GM19324 (cell line): Measurements from ENCODE around the gene IGSF9.

ENCODE experiments used
- ATAC-seq: cut with Tn5 transposase; IDR thresholded peaks from one replicate; pipeline ENCODE4 v1.9.1; 2021; ENCODE audit warnings: mild to moderate bottlenecking, moderate library complexity; ENCODE audit not compliant: unreplicated experiment, low FRiP score

The IGSF9 gene

DNA sequence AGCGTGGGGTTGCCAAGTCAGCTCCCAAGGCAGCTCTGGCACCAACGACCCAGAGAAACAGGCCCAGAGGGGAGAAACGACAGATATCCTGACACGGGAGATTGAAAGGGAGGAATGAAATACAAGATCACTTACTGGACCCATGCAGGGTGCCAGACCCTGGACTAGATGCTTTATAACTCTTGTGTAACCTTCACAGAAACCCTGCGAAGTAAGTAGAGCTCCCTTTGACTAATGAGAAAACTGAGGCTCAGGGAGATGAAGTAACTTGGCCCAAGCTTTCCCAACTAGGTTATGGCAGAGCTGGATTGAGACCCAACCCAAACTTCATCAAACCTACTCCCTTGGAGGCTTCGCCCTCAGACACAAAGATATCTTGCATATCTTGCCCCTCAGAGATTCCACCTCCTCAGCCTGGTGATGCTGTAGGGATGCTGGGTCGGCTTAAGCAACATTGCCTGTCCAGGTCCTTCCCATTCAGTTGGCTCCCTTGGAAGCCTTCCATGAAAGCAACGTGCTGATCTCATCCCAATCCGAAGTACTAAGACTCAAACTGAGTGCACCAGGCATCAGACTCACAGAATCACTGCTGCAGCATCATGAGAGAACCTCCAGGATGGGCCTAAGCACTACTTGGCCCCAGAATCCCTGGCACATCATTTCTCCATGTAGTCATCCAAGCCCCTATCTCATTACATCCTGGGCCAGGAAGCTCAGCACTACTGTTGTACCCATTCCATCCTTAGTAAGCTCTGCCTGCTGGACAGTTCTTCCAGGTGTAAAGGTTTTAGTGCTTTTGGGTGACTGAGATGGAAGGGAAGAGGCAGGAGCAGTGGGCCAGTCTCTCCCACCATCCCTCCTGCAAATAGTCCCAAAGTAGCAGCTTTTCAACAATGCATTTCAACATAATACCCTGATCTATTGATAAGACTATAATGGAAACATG lies 1.1 kb upstream of the IGSF9 start:
- ATAC-seq, result no peak

DNA sequence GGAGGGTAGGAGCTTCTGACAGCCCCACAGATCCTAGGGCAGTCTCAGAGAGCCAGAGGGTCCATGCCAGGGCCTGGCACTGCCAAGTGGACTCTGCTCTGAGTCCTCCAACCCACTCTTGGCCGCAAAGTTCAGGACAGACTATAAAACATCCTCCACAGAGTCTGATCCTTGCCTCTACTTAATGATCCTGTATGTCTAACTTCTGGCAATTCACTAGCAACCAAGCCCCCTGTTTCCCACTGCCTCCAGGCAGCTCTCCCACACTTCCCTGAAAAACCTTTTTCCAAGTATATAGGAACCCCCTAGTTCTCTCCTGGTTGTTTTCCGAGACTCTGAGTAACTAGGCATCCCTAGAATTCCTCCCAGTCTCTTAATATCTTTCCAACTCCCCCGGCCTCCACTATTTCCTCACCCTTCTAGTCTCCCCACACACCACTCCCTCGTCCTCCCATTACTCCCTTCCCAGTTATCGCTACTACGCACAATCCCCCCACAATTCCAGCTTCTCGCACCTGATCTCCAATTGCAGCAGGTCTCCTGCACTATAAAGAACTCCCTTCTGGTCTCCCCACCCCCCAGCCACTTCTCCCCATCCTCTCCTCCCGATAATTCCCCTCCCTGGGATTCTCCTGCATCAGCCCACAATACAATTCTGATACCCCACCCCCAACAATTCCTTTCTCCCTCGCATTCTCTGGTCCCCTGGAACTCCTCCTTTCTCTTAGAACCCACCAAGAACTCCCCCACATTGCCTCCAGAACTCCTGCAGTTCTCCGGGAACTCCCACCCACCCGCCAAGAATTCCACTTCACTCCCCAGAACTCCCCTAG lies 574 bp downstream of the IGSF9 start:
- no peak for ATAC-seq

DNA sequence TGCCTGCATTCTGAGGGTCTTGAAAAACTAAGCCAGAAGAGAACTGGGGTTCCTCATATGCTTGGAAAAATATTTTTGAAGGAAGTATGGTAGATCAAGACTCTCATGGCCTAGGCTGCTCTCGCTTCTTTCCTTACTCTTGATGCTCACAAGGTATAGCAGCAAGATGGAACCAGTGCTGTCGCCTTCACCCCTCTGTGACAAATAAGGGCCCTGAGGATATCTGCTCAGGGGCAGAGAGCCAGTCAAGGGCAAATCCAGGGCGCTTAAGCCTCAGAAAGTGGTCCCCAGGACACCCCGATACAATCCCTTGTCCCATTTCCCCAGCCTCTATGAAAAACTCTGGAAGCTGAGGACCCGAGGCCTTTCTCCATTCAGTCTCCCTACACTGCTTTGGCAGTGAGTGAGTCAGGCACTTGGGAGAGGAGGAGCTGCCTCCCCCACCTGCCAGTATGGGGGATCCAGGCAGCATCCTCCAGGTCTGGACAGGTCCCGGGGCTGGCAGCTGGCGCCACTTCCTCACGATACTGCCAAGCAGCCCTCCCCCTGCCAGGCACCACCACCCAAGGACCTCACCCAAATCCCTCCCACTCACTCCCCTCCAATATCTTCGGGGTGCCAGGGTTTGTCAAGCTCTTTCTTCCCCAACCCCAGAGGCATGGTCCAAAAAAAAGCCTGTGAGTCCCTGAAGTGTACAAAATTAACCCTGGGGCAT lies 1.3 kb downstream of the IGSF9 start:
- no peak for ATAC-seq

DNA sequence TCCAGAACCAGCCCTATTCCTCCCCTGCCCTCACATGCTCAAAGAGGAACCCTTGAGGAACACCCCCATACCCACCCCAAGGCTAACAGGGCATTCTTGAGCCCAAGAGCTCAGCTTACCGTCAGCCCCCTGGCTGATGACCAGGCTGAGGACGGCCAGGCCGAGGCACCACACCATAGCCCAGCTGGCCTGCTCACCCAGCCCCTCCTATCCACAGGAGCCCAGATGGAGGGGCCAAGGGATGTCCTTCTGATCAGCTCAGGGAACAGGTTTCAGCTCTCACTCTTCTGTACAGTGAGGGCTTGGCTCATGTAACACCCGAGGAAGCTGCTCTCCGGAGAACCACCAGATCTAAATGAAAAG lies 2.2 kb downstream of the IGSF9 start:
- ATAC-seq, result no peak

DNA sequence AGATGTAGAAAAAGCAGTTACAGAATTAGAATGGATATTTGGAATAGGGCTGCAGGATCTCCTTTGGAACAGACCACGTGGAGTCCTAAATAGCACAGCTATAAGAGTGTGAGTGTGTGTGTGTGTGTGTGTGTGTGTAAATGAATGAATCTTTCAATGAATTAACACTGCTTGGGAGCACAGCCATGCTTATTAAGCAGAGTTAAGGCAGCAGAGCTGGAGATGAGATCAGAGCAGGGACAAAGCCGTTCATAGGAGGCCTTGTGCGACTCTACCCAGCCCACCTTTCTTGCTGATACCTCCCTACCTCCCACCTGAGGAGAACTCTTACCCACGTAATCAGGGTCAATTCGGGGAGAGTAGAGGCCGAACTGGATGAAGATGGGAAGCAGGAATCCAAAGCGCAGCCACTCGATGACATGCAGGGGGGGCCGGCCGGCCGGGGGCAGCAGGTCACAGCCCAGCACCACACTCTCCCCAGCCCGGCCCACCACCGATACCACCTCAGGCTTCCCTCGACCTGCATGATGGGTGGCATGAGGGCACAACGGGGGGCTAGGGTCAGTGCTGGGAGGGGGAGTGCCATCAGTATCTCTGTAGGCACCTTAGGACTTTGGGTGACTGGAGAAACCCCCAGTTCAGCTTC lies 2.7 kb downstream of the IGSF9 start:
- ATAC-seq, result no peak

DNA sequence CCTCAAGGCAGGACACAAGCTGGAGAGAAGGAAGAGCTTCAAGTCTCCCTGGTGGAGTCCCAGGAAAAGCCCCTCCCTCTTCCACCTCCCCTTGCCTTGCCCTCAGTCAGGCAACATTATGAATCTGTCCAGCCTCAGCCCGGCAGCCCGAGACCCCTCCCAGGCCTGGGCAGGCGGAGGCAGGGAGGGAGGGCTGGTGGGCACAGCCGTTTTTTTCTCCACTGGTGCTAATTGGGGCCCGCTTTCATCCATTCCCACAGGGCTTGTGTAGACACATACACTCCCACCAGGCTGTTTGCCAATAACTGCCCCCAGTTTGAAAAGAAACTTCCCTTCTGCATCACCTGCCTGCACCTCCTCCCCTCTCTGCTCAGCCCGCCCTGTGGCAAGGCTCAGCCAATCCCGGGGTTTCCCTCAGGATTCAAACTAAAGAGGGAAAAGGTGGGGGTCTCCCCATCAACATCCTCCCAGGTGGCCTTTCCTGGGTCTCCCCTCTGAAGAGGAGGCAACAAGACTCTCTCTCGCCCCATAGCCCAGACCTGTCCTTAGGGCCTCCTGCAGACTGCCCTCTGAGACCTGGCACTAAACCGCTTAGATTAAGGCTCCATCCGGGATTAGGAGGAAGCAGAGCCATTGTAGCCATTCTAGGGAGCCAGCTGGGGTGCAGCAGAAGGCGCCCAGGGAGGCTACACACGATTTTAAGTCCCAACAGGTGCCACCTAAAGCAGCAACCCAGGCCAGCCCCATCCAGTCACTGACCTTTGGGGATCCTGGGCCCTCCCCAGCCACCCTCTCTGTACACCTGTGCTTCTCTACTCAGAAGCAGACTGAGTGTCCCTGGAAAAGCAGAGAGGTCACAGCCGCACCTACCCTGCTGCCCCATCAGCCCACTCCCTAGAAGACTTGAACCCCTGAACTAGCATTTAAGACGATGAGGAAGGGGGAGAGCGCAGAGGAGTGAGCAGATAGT lies 3.5 kb downstream of the IGSF9 start:
- no peak for ATAC-seq

DNA sequence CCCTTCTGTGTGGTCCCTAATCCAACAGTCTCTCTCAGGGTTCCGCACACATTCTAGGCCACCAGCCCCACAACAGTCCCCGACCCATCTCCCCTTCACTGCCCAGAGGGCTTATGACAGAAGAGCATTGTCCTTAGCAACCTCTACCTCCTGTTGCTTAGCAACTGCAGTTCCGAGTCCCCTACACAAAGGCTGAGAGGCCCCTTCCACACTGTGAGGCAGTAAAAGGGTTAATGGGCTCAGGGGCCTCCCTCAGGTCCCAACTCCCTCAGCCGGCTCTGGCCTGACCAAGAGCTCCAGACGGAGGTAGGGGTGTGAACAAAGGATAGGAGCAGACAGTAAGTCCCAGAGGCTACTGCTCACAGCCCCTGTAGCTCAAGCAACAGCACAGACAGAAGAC lies 4.3 kb downstream of the IGSF9 start:
- ATAC-seq, result no peak

DNA sequence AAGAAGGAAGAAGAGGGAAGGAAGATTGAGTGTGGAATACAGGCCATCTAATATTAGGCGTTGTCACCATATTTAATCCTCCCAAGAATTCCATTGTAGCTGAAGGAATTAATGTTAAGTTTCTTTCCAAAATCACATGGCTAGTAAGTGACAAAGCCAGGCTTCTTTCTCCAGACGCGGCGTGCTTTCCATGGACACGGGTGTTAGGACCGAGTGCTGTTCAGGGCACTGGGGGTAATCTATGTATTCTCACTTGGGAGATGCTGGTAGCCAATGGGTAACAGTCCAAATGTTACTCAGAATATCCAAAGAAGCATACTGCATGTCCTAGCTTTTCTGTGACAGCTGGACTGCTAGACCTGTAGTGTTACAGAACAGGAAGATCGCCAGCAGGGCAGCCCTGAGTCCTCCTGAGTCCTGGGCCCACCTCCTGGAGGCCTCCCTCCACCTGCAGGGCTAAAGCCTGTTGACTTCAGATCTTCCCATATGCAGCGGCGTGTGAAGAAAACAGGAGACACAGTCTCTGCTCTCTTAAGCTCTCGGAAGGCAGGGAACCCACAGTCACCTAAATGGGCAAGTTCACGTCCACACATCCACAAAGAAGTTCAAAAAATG lies 5.3 kb downstream of the IGSF9 start:
- no peak for ATAC-seq

DNA sequence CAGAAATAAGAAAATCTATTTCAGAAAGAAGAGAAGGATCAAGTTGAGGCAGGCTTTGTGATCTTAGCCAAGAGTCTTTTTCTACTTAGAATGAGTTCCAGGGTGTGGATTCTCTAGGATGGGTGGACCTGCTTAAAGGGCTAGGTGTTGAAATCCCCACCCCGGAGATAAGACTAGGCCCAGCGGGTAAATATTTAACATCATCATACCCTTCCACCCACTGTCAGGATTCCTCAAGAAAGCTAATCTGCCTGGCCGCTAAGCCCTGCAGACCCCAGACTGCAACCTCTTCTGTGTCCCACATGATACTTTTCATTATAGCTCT lies 5.8 kb downstream of the IGSF9 start:
- no peak for ATAC-seq

DNA sequence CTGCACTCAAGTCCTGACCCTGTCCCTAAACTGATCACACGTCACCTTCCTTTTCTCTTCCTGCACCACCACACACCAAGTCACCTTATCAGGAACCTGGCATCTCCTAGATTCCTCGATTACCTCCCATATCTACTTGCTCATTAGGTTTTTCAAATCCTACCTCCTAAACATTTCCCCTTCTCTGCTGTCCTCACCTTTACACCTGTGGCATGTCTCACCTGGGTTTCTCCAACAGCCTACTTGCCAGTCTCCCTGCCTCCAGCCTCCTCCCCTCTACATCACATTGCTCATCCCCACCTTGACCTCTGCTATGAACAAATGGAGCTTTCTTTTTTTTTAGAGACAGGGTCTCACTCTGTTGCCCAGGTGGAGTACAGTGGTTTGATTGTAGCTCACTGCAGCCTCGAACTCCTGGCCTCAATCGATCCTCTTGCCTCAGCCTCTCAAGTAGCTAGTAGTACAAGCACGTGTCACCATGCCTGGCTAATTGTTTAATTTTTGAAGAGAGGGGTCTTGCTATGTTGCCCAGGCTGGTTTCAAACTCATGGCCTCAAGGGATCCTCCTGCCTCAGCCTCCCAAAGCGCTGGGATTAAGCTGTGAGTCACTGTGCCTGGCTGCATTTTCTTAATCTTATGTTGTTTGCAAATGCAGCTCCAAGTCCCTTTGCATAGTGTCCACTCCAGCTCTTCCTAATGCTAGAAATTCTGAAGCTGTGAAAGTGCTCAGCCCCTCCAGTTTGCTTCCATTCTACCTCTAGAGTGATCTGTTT lies 6.3 kb downstream of the IGSF9 start:
- no peak for ATAC-seq

DNA sequence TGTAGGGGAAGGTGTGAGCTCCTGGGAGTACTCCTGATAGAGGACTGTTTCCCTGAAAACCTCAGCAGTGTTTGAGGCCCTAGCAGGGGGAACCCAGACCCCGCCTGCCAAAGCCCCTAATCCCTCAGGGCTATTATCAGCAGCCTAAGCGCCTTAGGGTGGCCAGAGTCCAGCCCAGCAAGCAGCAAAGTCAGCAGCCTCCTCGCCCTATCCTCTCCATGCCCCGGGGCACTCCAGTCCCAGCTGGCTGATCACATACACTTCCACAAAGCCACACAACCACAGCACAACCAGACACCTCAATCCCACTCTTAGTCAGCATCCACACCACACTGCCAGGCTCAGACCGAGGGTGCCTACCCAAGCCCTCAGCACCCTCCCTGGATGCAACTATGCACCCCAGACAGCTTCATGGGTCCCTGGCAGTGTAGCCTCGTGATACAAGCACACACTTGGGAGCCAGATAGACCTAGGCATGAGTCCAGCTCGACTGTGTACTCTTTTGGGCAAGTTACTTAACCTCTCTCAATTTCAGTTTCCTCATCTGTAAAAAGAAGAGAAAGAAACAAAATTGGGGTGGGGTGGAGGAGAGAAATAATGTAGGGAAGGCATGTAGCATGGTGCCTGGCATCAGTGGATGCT lies 7.1 kb downstream of the IGSF9 start:
- no peak for ATAC-seq

DNA sequence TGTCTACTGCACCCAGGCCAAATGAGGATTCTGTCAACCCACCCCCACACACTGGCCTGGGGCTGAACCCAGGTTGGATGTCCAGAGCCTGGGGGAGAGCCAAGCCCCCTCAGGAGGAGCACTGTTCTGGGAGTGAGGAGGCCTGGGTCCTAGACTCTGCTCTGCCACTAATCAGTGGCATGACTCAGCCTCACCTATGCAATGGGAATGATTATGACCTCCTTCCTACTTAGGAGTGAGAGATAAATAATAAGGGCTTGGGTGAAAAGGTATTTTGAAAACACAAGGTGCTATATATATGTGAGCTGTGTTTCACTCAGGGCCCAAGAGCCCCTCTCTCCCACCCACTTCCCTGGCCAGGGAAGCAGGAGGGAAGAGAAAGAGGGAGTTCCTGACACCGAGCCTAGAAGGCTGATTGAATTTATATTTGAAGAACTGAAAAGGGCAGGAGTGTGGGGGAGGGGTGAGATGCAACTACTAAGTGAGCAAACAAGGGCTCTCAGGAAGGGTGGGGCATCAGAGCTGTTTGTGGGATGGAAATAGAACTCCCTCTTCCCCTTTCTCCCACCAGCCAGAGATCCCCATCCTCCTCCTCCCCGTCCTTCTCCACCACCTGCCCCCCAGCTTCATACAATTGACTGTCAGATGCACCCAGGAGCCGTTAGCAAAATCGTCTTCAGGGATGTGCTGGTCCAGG lies 8.2 kb downstream of the IGSF9 start:
- no peak for ATAC-seq

DNA sequence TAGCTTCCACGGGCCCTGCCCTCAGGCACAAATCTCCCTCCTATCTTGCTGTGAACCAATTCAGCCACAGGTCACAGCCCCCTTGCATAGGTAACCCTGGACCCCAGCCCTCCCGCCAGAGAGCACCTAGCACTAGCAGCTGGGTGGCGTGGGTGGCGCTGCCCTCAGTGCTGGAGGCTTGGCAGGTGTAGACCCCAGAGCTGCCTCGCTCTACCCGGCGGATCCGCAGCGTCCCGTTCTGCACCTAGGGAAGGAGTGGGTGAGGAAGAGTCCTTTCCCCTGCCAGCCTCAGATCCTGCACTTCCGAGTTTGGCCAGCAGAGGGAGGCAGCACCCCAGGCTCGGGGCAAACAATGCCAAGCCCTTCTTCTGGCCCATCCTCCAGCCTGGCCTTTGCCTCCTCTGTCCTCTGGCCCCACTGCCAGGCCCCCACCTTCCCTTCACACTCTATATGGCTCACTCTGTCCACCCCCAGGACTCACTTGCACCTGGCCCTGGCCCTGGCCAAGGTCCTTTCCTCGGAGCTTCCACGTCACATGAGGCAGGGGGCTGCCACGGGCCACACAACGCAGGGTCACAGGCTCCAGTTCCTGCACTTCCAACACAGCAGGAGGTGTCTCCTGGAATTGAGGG lies 9.0 kb downstream of the IGSF9 start:
- no peak for ATAC-seq

DNA sequence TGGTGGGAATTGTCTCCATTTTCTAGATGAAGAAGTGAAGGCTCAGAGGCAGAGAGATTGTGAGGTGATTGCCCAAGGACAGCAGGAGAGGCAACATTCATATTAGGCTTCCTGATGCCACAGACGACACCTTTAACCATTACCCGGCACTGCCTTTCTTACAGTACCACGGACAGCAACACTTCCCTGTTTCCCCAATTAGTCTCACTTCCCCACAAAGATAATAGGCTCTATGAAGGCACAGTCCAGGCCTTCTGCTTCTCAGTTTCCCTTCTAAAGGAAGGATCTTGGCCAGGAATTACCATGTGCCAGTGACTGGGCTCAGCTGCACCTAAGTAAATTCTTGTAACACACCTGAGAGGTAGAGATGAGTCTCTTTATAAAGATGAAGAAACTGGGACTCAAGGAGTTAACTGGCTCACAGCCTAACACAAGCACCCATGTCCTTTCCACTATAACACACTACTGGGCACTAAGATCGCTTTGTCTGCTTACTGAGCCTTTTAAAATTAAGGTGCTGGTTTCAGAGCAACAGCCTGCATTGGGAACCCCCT lies 9.6 kb downstream of the IGSF9 start:
- ATAC-seq, result no peak

DNA sequence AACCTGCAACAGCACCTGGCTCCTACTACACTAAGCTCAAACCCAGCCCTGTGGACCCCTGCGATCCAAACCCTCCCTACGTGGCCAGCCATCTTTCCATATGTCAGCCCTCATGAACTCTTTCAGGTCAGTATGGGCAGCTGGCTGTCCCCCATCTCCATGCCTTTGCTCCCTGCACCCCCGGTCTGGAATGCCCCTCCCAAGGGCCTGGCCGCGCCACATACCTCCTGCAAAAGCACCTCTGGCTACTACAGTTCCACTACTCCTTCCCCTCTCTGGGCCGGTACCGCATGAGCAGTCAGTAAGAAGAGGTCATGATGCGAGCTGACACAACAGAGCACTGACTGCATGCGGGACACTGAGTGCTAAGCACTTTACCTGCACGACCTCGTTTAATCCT lies 10.1 kb downstream of the IGSF9 start:
- no peak for ATAC-seq

DNA sequence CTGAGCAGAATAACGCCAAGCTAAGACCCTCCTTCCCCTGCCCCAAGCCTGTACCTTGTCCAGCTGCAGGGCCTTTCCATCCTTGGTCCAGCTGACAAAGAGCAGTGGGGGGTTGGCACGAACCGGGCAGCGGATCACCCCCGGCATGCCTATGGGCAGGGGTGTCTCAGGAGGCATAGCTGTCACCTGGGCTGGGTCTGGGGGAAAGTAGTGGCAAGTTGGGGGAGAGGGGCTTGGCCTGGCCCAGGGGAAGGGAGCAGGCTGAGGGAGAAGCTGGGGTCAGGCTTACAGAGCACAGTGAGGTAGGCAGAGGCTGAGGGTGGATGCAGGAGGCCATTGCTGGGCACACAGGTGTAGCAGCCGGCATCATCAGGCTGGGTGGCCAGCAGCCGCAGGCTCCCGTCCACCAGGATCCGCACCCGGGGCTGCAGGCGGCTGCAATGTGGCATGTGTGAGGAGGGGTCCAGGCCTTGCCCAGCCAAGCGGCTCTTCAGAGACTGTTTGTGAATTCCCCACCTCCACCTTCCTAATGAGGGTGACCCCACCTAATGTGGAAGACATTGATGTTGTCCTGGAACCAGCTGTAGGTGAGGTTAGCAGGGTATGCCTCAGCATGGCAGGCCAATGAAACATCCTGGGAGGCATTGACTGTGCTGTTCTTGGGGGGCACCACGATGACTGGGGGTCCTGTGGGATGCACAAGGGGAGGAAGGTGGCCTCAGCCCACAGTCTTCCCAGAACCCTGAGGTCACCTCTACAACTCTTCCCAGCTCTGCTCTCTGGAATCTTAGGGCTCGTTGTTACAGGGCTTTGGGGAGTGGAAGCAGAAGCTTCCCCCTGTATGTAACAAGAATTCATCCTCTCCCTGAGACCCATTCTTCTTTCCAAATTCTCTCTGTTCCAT lies 11.0 kb downstream of the IGSF9 start:
- ATAC-seq, result no peak
